OCI-M1 (cell line): ENCODE measurements around the gene LRIT3.

Experiments
- DNase-seq: peaks from one replicate; lab custom pipeline; 2025; lab: John Stamatoyannopoulos, UW

The LRIT3 gene

GRCh38 chr4:109847896-109848442 is at the start of gene LRIT3:
Gene LRIT3 (plus strand): TSS chr4:109848107. CDS start chr4:109848202, 95 bp downstream.
- no peak for DNase-seq

GRCh38 chr4:109798866-109799265 is 49.0 kb upstream of the LRIT3 start:
- DNase-seq, result no peak

GRCh38 chr4:109801099-109801789 is 46.7 kb upstream of the LRIT3 start:
- no peak for DNase-seq

- peak; percentile 43 for DNase-seq
Observed at GRCh38 chr4:109801895-109802319, 46.0 kb upstream of the LRIT3 start, which contains the start of gene CFI. Gene CFI (minus strand): TSS chr4:109801999. CDS start chr4:109801971, 28 bp downstream.

- DNase-seq, result peak; percentile 73
Observed at GRCh38 chr4:109803924-109804571, 43.9 kb upstream of the LRIT3 start.

GRCh38 chr4:109809655-109810054 is 38.3 kb upstream of the LRIT3 start:
- no peak for DNase-seq

- DNase-seq, result no peak
Observed at GRCh38 chr4:109810552-109811387, 37.1 kb upstream of the LRIT3 start.

- peak; percentile 69 for DNase-seq
Observed at GRCh38 chr4:109811707-109812106, 36.2 kb upstream of the LRIT3 start.

GRCh38 chr4:109815151-109816081 is 32.5 kb upstream of the LRIT3 start, which contains the start of gene GAR1:
Gene GAR1 (plus strand): TSS chr4:109815762. CDS start chr4:109816165, 403 bp downstream.
- peak; percentile 97 for DNase-seq

GRCh38 chr4:109816082-109816442 is 31.8 kb upstream of the LRIT3 start:
- no peak for DNase-seq

GRCh38 chr4:109816894-109817293 is 31.0 kb upstream of the LRIT3 start:
- DNase-seq, result peak; percentile 19

- no peak for DNase-seq
Observed at GRCh38 chr4:109818268-109818667, 29.6 kb upstream of the LRIT3 start.

GRCh38 chr4:109820563-109820962 is 27.3 kb upstream of the LRIT3 start:
- DNase-seq, result no peak

- DNase-seq, result no peak
Observed at GRCh38 chr4:109821185-109821584, 26.7 kb upstream of the LRIT3 start.

GRCh38 chr4:109826719-109827118 is 21.2 kb upstream of the LRIT3 start:
- peak; percentile 52 for DNase-seq

GRCh38 chr4:109827672-109828071 is 20.2 kb upstream of the LRIT3 start, which contains the start of gene RRH:
Gene RRH (plus strand): TSS chr4:109827972. CDS start chr4:109828028, 56 bp downstream.
- DNase-seq, result no peak

- DNase-seq, result no peak
Observed at GRCh38 chr4:109833756-109834155, 14.2 kb upstream of the LRIT3 start.

GRCh38 chr4:109836985-109837384 is 10.9 kb upstream of the LRIT3 start:
- DNase-seq, result no peak

GRCh38 chr4:109846395-109847098 is 1.4 kb upstream of the LRIT3 start:
- DNase-seq, result no peak

GRCh38 chr4:109848501-109848900 is 594 bp downstream of the LRIT3 start:
- DNase-seq, result no peak
